ENCODE data around the gene OCIAD1. TPM values are rescaled to one million over a fixed set of nuclear protein-coding genes. Genes with fewer than 3 reads are reported as not detected.
"Not testable (repeated sequence)": the region's sequence is repeated elsewhere in the genome, so short reads cannot be mapped to it uniquely, and the experiment has no call there.

The OCIAD1 gene
- total and polyA plus RNA-seq, 10 of the 15 experiments (the other 5 are each of a cell fraction or from before 2014, with no cell fraction given), result 89.1 to 196 (median 136) TPM

DNA sequence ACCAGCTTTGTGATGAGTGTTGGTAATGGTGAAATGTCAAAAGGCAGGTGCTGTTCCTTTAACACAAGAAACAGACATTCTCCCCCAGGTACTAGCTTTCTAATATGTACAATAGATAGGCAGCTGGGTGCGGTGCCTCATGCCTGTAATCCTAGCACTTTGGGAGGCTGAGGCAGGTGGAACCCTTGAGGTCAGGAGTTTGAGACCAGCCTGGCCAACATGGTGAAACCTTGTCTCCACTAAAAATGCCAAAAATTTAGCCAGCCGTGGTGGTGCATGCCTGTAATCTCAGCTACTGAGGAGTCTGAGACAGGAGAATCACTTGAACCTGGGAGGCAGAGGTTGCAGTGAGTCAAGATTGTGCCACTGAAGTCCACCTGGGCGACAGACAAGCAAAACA, 50.8 kb downstream of the OCIAD1 start:
- H3K4me3 ChIP-seq; H3K9ac ChIP-seq (ENCODE audit: control insufficient read depth, insufficient read depth, low read length); FAIRE-seq; in situ Hi-C loops (cut with MboI); H3K4me2 ChIP-seq (ENCODE audit: control insufficient read depth, insufficient read depth); intact Hi-C loops (cut with micrococcal nuclease; ENCODE audit: unreplicated experiment); DNase-seq (ENCODE audit: low read depth, low spot score); RAD21 ChIA-PET (ENCODE audit: unreplicated experiment); H3K9me3 ChIP-seq (replicated peaks; ENCODE audit: control insufficient read depth, insufficient read depth, low read length); H3K4me1 ChIP-seq (ENCODE audit: control insufficient read depth, insufficient read depth, low read length); H4K20me1 ChIP-seq (ENCODE audit: control insufficient read depth, insufficient read depth); SMC1A ChIA-PET (ENCODE audit: uncharacterized antibody, unreplicated experiment); ATAC-seq; H2AFZ ChIP-seq (ENCODE audit: control insufficient read depth, low read depth, low read length); H3K36me3 ChIP-seq (ENCODE audit: control insufficient read depth in 2 of 2, insufficient read depth in 2 of 2, low read length in 1 of 2); H3K27me3 ChIP-seq (replicated peaks in 1 of 2; ENCODE audit: control insufficient read depth in 2 of 2, insufficient read depth in 2 of 2, low read length in 1 of 2); BruUV-seq (replicated peaks); H3K27ac ChIP-seq (ENCODE audit: control insufficient read depth, insufficient read depth); H3K79me2 ChIP-seq (ENCODE audit: control insufficient read depth, insufficient read depth, low read length): not testable (repeated sequence)
- CTCF ChIA-PET, result interaction anchor here (1.6 kb wide), 1 partner anchor 303 kb away, joined by 5 read pairs; no protein-coding TSS in a partner anchor
- 53% methylated on average over 3 of the region's 3 CpGs for WGBS (ENCODE audit: insufficient coverage, insufficient replicate concordance, low lambda C conversion rate, missing lambda C conversion rate)
- POLR2A ChIA-PET, result interaction anchor here (0.5 to 0.6 kb wide), 2 partner anchors 12 to 358 kb away, joined by 4 to 5 read pairs; no protein-coding TSS in a partner anchor

DNA sequence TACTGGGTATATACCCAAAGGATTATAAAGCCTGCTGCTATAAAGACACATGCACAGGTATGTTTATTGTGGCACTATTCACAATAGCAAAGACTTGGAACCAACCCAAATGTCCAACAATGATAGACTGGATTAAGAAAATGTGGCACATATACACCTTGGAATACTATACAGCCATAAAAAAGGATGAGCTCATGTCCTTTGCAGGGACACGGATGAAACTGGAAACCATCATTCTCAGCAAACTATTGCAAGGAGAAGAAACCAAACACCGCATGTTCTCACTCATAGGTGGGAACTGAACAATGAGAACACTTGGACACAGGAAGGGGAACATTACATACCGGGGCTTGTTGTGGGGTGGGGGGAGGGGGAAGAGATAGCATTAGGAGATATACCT, 58.9 kb downstream of the OCIAD1 start:
- H3K4me2 ChIP-seq (ENCODE audit: control insufficient read depth, insufficient read depth); H3K4me3 ChIP-seq; FAIRE-seq; in situ Hi-C loops (cut with MboI); H3K4me1 ChIP-seq (ENCODE audit: control insufficient read depth, insufficient read depth, low read length); ATAC-seq; H3K36me3 ChIP-seq (ENCODE audit: control insufficient read depth in 2 of 2, insufficient read depth in 2 of 2, low read length in 1 of 2); H3K79me2 ChIP-seq (ENCODE audit: control insufficient read depth, insufficient read depth, low read length); H3K27ac ChIP-seq (ENCODE audit: control insufficient read depth, insufficient read depth); CTCF ChIA-PET; H3K27me3 ChIP-seq (replicated peaks in 1 of 2; ENCODE audit: control insufficient read depth in 2 of 2, insufficient read depth in 2 of 2, low read length in 1 of 2); H3K9me3 ChIP-seq (replicated peaks; ENCODE audit: control insufficient read depth, insufficient read depth, low read length); H3K9ac ChIP-seq (ENCODE audit: control insufficient read depth, insufficient read depth, low read length); H2AFZ ChIP-seq (ENCODE audit: control insufficient read depth, low read depth, low read length); BruUV-seq (replicated peaks); RAD21 ChIA-PET (ENCODE audit: unreplicated experiment); H4K20me1 ChIP-seq (ENCODE audit: control insufficient read depth, insufficient read depth); POLR2A ChIA-PET; SMC1A ChIA-PET (ENCODE audit: uncharacterized antibody, unreplicated experiment); intact Hi-C loops (cut with micrococcal nuclease; ENCODE audit: unreplicated experiment); DNase-seq (ENCODE audit: low read depth, low spot score): not testable (repeated sequence)
- 96% methylated on average over 2 of the region's 3 CpGs for WGBS (ENCODE audit: insufficient coverage, insufficient replicate concordance, low lambda C conversion rate, missing lambda C conversion rate)

Data from GM12878 (cell line).